Melanocyte of skin (primary cell): ENCODE measurements around the gene OR2T35. TPM values are rescaled to one million over a fixed set of nuclear protein-coding genes. Genes with fewer than 3 reads are reported as not detected.

ENCODE experiments used
- small RNA-seq, 2 donors: library from RNA; depleted of rRNA; stranded (forward); fragments of <200 nt; gene quantifications; one replicate each; pipeline ENCODE3, GENCODE V24; 2012
- total RNA-seq, 2 donors: library from RNA; depleted of rRNA; stranded (reverse); fragments of >200 nt; gene quantifications; 2 replicates each; pipeline ENCODE4 v1.2.3, GENCODE V29; 2012

Gene OR2T35
- not detected for total RNA-seq

DNA sequence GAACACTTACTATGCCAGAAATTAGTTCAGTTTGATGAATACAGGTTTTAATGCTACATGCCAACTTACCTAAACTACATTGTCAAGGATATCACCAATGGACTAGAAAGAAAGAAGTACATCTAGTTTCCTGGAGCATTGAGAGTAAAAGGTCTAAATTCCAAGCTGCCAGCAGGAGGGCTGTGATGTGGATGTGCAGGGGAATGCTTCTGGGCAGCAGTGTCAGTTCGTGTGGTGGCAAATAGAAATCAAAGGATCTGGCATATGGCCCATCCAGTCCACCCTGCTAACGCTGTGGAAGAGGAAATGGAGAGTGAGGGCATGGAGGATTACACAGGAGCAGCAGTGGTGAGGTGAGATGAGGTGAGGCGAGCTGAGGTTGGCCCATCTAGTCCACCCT, at the start of gene OR2T35:
Gene OR2T35 (minus strand): TSS at position 101 of the 400 bp plus-strand sequence. CDS start 6,020 bp downstream, outside the sequence.

GRCh38 chr1:248655354-248655753, 10.3 kb upstream of the OR2T35 start, which contains the start of gene OR2T27:
TSS of gene OR2T27 (minus strand) at chr1:248655528. CDS start at chr1:248650884, 4,644 bp downstream.

DNA sequence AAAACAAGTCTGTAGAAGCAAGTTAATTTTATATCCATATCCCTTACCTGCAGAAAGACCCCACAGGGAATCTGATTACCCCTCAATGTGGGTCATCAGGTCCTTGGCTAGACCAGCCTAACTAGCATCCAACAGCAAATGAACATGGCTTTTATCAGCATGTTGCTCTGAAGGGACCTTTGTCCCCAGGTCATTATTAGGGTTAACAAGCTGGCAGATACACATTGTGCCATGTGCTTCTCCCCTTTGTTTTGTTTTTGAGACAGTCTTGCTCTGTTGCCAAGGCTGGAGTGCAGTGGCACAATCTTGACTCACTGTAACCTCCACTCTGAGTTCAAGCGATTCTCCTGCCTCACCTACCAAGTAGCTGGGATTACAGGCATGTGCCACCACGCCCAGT, 10.1 kb downstream of the OR2T35 start, which contains the start of gene OR2T11:
Gene OR2T11 (minus strand): TSS at position 101 of the 400 bp plus-strand sequence. CDS start 7,963 bp downstream, outside the sequence.

GRCh38 chr1:248597589-248597988, 47.5 kb downstream of the OR2T35 start, which contains the start of gene OR2T10:
TSS of gene OR2T10 (minus strand) at chr1:248597700. CDS start at chr1:248593768, 3,932 bp downstream.

Small RNAs within 50 kb of the gene (small RNA-seq; reads per million reads assigned to genes)
- 0 reads per million in 2 donors for gene RF00019

Other genes starting within 250 kb of the OR2T35 start
- not detected for gene OR2T1, start 242.2 kb downstream of the OR2T35 start, total RNA-seq
- gene OR2T2, start 199.6 kb downstream of the OR2T35 start, total RNA-seq, result not detected
- not detected for gene OR2T3, start 171.9 kb downstream of the OR2T35 start, total RNA-seq
- gene OR2T5, start 156.7 kb downstream of the OR2T35 start, total RNA-seq, result not detected
- not detected for gene OR2G6, start 137.2 kb downstream of the OR2T35 start, total RNA-seq
- gene OR2T29, start 82.5 kb downstream of the OR2T35 start, total RNA-seq, result not detected
- gene OR2T34, start 70.5 kb downstream of the OR2T35 start, total RNA-seq, result not detected
- not detected for gene OR2T10, start 47.6 kb downstream of the OR2T35 start, total RNA-seq
- not detected for gene OR2T11, start 10.2 kb downstream of the OR2T35 start, total RNA-seq
- not detected for gene OR2T27, start 10.2 kb upstream of the OR2T35 start, total RNA-seq
- not detected for gene OR14I1, start 57.5 kb upstream of the OR2T35 start, total RNA-seq
- under 1 TPM; 0.33 to 0.34 TPM for gene LYPD8, start 110.5 kb upstream of the OR2T35 start, total RNA-seq
- gene SH3BP5L, start 180.6 kb upstream of the OR2T35 start, total RNA-seq, result 10 to 100 TPM; 17.6 to 21.7 TPM
- 10 to 100 TPM; 22.0 to 23.3 TPM for gene ZNF672, start 192.9 kb upstream of the OR2T35 start, total RNA-seq
- 10 to 100 TPM; 19.0 to 24.1 TPM for gene ZNF692, start 213.8 kb upstream of the OR2T35 start, total RNA-seq